ENCODE measurements around the gene BCS1L.

The BCS1L gene

GRCh38 chr2:218642786-218643185 lies 16.7 kb upstream of the BCS1L start:
- H4K20me1 ChIP-seq (ENCODE audit: insufficient read depth, low read length): no peaks in the 10 kb centered on the region
- H3K9me3 ChIP-seq (ENCODE audit: insufficient read depth, low read length): no peaks in the 10 kb centered on the region
- H3K36me3 ChIP-seq (replicated peaks; ENCODE audit: low read depth, low read length): peaks cover 54% of the 10 kb centered on the region
- H3K79me2 ChIP-seq (ENCODE audit: low read length): peaks cover 2% of the 10 kb centered on the region; the same call in 1 of the 2 replicates
- H3K4me1 ChIP-seq (ENCODE audit: low read length): peaks cover 22% of the 10 kb centered on the region
- H2AFZ ChIP-seq (ENCODE audit: low read depth, low read length): no peak overlapping the region
- H3K4me2 ChIP-seq (ENCODE audit: low read length): no peak overlapping the region
- no peak overlapping the region for H3K9ac ChIP-seq (ENCODE audit: low read length)
- H3K27me3 ChIP-seq (ENCODE audit: low read depth, low read length): no peaks in the 10 kb centered on the region
- H3K4me3 ChIP-seq (ENCODE audit: low read length): no peak overlapping the region
- no peak overlapping the region for H3K27ac ChIP-seq (ENCODE audit: low read length)
- TF ChIP-seq, protein P1, sequence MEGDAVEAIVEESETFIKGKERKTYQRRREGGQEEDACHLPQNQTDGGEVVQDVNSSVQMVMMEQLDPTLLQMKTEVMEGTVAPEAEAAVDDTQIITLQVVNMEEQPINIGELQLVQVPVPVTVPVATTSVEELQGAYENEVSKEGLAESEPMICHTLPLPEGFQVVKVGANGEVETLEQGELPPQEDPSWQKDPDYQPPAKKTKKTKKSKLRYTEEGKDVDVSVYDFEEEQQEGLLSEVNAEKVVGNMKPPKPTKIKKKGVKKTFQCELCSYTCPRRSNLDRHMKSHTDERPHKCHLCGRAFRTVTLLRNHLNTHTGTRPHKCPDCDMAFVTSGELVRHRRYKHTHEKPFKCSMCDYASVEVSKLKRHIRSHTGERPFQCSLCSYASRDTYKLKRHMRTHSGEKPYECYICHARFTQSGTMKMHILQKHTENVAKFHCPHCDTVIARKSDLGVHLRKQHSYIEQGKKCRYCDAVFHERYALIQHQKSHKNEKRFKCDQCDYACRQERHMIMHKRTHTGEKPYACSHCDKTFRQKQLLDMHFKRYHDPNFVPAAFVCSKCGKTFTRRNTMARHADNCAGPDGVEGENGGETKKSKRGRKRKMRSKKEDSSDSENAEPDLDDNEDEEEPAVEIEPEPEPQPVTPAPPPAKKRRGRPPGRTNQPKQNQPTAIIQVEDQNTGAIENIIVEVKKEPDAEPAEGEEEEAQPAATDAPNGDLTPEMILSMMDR (IDR thresholded peaks at IDR 0.05; ENCODE audit: low read depth, low read length): no peak
- TF ChIP-seq EZH2phosphoT487 (IDR thresholded peaks at IDR 0.05; ENCODE audit: low read depth): no peak

DNA sequence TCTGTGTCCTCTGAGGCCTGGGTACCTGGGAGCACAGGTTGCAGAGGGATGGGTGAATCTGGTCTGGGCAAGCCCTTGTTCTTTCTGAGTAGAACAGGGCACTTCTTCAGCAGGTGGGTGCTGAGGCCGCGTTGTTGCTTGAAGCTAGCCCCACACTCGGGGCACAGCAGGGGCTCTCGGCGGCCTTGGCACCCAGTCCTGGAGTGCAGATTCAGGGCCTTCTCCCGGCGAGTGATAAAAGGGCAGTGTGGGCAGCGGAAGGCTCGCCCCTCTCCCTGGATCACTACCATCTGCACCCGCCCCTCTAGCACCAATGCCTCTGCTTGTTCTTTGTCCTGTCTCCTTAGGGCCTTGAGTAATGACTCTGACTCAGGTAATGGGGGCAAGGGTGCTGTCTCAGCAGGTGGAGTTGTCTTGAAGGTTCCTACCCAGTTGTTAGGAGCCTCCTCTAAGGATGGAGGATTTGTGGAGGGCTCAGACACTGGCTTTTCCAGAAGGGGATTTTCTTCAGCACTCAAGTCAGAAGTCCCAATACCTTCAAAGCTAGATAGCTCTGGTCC lies 15.7 kb upstream of the BCS1L start:
- Histone ChIP-seq H3K27ac (ENCODE audit: low read length) (peak overlapping the region; percentile 90), H4K20me1 (ENCODE audit: insufficient read depth, low read length) (no peaks in the 10 kb centered on the region), H3K4me1 (ENCODE audit: low read length) (peaks cover 22% of the 10 kb centered on the region), H3K9me3 (ENCODE audit: insufficient read depth, low read length) (no peaks in the 10 kb centered on the region), H3K27me3 (ENCODE audit: low read depth, low read length) (no peaks in the 10 kb centered on the region), H2AFZ (ENCODE audit: low read depth, low read length) (no peak overlapping the region), H3K79me2 (ENCODE audit: low read length) (peaks cover 7% of the 10 kb centered on the region; the same call in 1 of the 2 replicates), H3K4me3 (ENCODE audit: low read length) (no peak overlapping the region), H3K36me3 (replicated peaks; ENCODE audit: low read depth, low read length) (peaks cover 54% of the 10 kb centered on the region), H3K9ac (ENCODE audit: low read length) (peak overlapping the region; percentile 40; the same call in 1 of the 2 replicates), H3K4me2 (ENCODE audit: low read length) (no peak overlapping the region)
- TF ChIP-seq, protein P1 (IDR thresholded peaks at IDR 0.05; ENCODE audit: low read depth, low read length): no peak
- no peak for TF ChIP-seq EZH2phosphoT487 (IDR thresholded peaks at IDR 0.05; ENCODE audit: low read depth)

DNA sequence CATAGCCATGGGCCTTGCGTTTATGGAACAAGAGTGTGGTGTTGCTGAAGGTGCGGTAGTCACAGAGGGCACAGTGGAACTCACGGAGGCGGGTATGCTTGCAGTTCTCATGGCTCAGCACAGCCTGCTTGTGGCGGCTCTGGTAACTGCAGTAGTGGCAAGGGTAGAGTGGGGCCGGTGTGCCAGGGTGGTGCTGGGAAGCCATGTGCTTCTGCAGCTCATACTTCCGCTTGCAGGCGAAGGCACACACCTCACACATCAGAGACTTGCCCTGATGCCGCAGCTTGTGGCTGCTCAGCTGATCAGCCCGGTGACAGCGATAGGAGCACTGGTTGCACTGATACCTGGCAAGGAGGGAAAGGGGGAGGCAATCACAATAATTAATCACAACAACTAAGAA lies 14.8 kb upstream of the BCS1L start:
- H3K27me3 ChIP-seq (ENCODE audit: low read depth, low read length): no peaks in the 10 kb centered on the region
- peaks cover 52% of the 10 kb centered on the region for H3K36me3 ChIP-seq (replicated peaks; ENCODE audit: low read depth, low read length)
- H3K9ac ChIP-seq (ENCODE audit: low read length): peak overlapping the region; percentile 40; the same call in 1 of the 2 replicates
- H2AFZ ChIP-seq (ENCODE audit: low read depth, low read length): no peak overlapping the region
- peak overlapping the region; percentile 90 for H3K27ac ChIP-seq (ENCODE audit: low read length)
- no peak overlapping the region for H3K4me3 ChIP-seq (ENCODE audit: low read length)
- no peaks in the 10 kb centered on the region for H4K20me1 ChIP-seq (ENCODE audit: insufficient read depth, low read length)
- H3K4me1 ChIP-seq (ENCODE audit: low read length): peaks cover 22% of the 10 kb centered on the region
- peaks cover 7% of the 10 kb centered on the region; the same call in 1 of the 2 replicates for H3K79me2 ChIP-seq (ENCODE audit: low read length)
- no peaks in the 10 kb centered on the region for H3K9me3 ChIP-seq (ENCODE audit: insufficient read depth, low read length)
- peak overlapping the region; percentile 68 for H3K4me2 ChIP-seq (ENCODE audit: low read length)
- TF ChIP-seq EZH2phosphoT487 (IDR thresholded peaks at IDR 0.05; ENCODE audit: low read depth): no peak
- TF ChIP-seq, protein P1 (IDR thresholded peaks at IDR 0.05; ENCODE audit: low read depth, low read length): no peak; the same call in 1 of the 2 replicates

GRCh38 chr2:218645126-218645525 lies 14.4 kb upstream of the BCS1L start:
- Histone ChIP-seq H3K4me1 (ENCODE audit: low read length) (peaks cover 22% of the 10 kb centered on the region), H2AFZ (ENCODE audit: low read depth, low read length) (no peak overlapping the region), H3K4me3 (ENCODE audit: low read length) (0 out of 2 replicates have a peak overlapping the region, but pooled peaks have one; percentile 30), H3K27ac (ENCODE audit: low read length) (peak overlapping the region; percentile 90), H3K9ac (ENCODE audit: low read length) (peak overlapping the region; percentile 46), H3K9me3 (ENCODE audit: insufficient read depth, low read length) (no peaks in the 10 kb centered on the region), H3K79me2 (ENCODE audit: low read length) (peaks cover 7% of the 10 kb centered on the region; the same call in 1 of the 2 replicates), H4K20me1 (ENCODE audit: insufficient read depth, low read length) (no peaks in the 10 kb centered on the region), H3K27me3 (ENCODE audit: low read depth, low read length) (no peaks in the 10 kb centered on the region), H3K36me3 (replicated peaks; ENCODE audit: low read depth, low read length) (peaks cover 50% of the 10 kb centered on the region), H3K4me2 (ENCODE audit: low read length) (peak overlapping the region; percentile 68)
- TF ChIP-seq, protein P1 (IDR thresholded peaks at IDR 0.05; ENCODE audit: low read depth, low read length): no peak
- TF ChIP-seq EZH2phosphoT487 (IDR thresholded peaks at IDR 0.05; ENCODE audit: low read depth): no peak

All from OCI-LY3 (cell line).